ENCODE measurements around the gene FATE1. TPM values are rescaled to one million over a fixed set of nuclear protein-coding genes. Genes with fewer than 3 reads are reported as not detected.

Gene FATE1
- total RNA-seq, 4 donors from 2014 or later: 0.42 TPM; not detected in 3

GRCh38 chrX:151729056-151729725, 13.4 kb downstream of the FATE1 start:
- Histone ChIP-seq H3K36me3 (no peaks in the 10 kb centered on the region), H3K4me1 (no peaks in the 10 kb centered on the region), H3K27ac (no peak overlapping the region), H3K27me3 (no peaks in the 10 kb centered on the region), H3K4me3 (no peak overlapping the region), H3K9me3 (no peaks in the 10 kb centered on the region)
- no peak for TF ChIP-seq EP300 (IDR thresholded peaks at IDR 0.05)
- TF ChIP-seq POLR2A (IDR thresholded peaks at IDR 0.05): no peak
- TF ChIP-seq CTCF (IDR thresholded peaks at IDR 0.05): no peak
- no peak for TF ChIP-seq POLR2AphosphoS5 (IDR thresholded peaks at IDR 0.05)
- ATAC-seq: no peak
- WGBS, 2 donors (ENCODE audit: low coverage in 1 of 2): 83 to 100% methylated on average over 1 of the region's 4 CpGs

GRCh38 chrX:151734446-151734845, 18.6 kb downstream of the FATE1 start, which contains the start of gene CNGA2:
Gene CNGA2 (plus strand): TSS chrX:151734746. CDS start chrX:151738484, 3,738 bp downstream.
- Histone ChIP-seq H3K9me3 (no peaks in the 10 kb centered on the region), H3K4me3 (no peak within 1 kb of the TSS), H3K36me3 (no peaks in the 10 kb centered on the region), H3K27ac (no peak within 1 kb of the TSS), H3K27me3 (no peaks in the 10 kb centered on the region), H3K4me1 (no peaks in the 10 kb centered on the region)
- ATAC-seq: no peak
- WGBS, 2 donors (ENCODE audit: low coverage in 1 of 2): 69 to 79% methylated on average over 4 of the region's 4 CpGs
- TF ChIP-seq CTCF (IDR thresholded peaks at IDR 0.05) (no peak), POLR2AphosphoS5 (IDR thresholded peaks at IDR 0.05) (no peak), POLR2A (IDR thresholded peaks at IDR 0.05) (no peak), EP300 (IDR thresholded peaks at IDR 0.05) (no peak)

- WGBS, 2 donors (ENCODE audit: low coverage in 1 of 2): 48 to 64% methylated on average over 2 of the region's 2 CpGs
- no peaks in the 10 kb centered on the region for H3K9me3 ChIP-seq
- ATAC-seq: no peak
Measured at GRCh38 chrX:151735219-151735618, 19.4 kb downstream of the FATE1 start.

GRCh38 chrX:151736685-151737084, 20.9 kb downstream of the FATE1 start:
- ATAC-seq: no peak
- H3K27me3 ChIP-seq: no peaks in the 10 kb centered on the region

More at GRCh38 chrX:151735219-151735618, 19.4 kb downstream of the FATE1 start:
- no peaks in the 10 kb centered on the region for H3K27me3 ChIP-seq
- H3K36me3 ChIP-seq: no peaks in the 10 kb centered on the region
- no peak overlapping the region for H3K4me3 ChIP-seq
- TF ChIP-seq CTCF (IDR thresholded peaks at IDR 0.05) (no peak), POLR2AphosphoS5 (IDR thresholded peaks at IDR 0.05) (no peak), POLR2A (IDR thresholded peaks at IDR 0.05) (no peak), EP300 (IDR thresholded peaks at IDR 0.05) (no peak)
- H3K27ac ChIP-seq: no peak overlapping the region
- H3K4me1 ChIP-seq: no peaks in the 10 kb centered on the region

More at GRCh38 chrX:151736685-151737084, 20.9 kb downstream of the FATE1 start:
- Histone ChIP-seq H3K27ac (no peak overlapping the region), H3K36me3 (no peaks in the 10 kb centered on the region), H3K4me1 (no peaks in the 10 kb centered on the region), H3K4me3 (no peak overlapping the region), H3K9me3 (no peaks in the 10 kb centered on the region)
- TF ChIP-seq POLR2A (IDR thresholded peaks at IDR 0.05): no peak
- TF ChIP-seq EP300 (IDR thresholded peaks at IDR 0.05): no peak
- TF ChIP-seq POLR2AphosphoS5 (IDR thresholded peaks at IDR 0.05): no peak
- no peak for TF ChIP-seq CTCF (IDR thresholded peaks at IDR 0.05)
- 50 to 57% methylated on average over 1 of the region's 6 CpGs for WGBS, 2 donors (ENCODE audit: low coverage in 1 of 2)
